Activated CD4-positive, alpha-beta T cell treated with anti-CD3 and anti-CD28 coated beads, Interleukin-2, Interleukin-4, amounts not matched to agents 100 ng/mL and 50 ng/mL, durations not matched to agents 16 hours and 8 hours (primary cell): Measurements from ENCODE around the gene RPS19.
"Not testable (repeated sequence)": the region's sequence is repeated elsewhere in the genome, so short reads cannot be mapped to it uniquely, and the experiment has no call there.

ENCODE experiments used
- DNase-seq: peaks from one replicate; pipeline ENCODE4 v3.0.0-alpha.2; 2020; ENCODE audit warnings: low spot score

The RPS19 gene

GRCh38 chr19:41860419-41861115, 512 bp downstream of the RPS19 start:
- DNase-seq: no peak

GRCh38 chr19:41861116-41861768, 1.2 kb downstream of the RPS19 start:
- no peak for DNase-seq

DNA sequence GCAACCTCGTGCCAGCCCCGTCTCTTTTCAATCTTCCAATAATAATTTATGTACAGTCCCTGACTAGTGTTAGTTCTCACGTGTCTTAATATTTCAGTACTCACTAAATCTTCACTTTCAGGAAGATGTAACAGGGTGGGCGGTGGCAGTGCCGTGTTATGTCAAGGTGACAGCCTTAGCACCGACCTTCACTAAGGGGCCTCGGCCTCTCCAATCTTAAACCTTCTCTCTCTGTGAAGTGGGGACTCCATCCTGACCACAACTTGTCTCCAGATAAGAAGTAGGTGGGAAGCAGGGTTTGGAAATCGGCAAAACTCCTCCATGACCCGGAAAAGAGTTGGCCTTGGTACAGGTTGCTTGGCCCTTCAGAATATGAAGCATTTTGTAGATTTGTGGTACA, 1.8 kb downstream of the RPS19 start:
- no peak for DNase-seq

- DNase-seq: no peak
Observed at GRCh38 chr19:41862445-41862986, 2.5 kb downstream of the RPS19 start.

- DNase-seq: no peak
Observed at GRCh38 chr19:41863209-41863931, 3.3 kb downstream of the RPS19 start.

- DNase-seq: no peak
Observed at GRCh38 chr19:41864374-41864773, 4.3 kb downstream of the RPS19 start.

DNA sequence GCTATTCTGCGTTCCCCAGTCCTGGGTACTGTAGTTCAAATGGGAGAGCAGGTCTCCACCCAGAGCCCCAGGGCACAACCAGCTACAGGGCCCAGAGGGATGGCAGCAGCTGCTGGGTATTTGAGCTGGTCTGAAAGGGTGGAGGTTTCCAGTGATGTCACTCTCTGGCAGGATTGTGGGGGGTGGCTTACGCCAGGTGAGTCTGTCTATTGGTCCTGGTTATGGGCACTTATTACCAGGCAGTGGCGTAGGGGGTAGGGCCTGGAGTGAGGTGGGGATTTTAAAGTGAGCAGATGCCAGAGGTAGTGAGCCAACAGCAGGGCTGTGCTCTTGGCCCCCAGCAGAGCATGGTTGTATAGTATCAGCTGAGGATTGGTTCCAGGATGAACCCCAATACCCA, 6.2 kb downstream of the RPS19 start:
- no peak for DNase-seq

DNA sequence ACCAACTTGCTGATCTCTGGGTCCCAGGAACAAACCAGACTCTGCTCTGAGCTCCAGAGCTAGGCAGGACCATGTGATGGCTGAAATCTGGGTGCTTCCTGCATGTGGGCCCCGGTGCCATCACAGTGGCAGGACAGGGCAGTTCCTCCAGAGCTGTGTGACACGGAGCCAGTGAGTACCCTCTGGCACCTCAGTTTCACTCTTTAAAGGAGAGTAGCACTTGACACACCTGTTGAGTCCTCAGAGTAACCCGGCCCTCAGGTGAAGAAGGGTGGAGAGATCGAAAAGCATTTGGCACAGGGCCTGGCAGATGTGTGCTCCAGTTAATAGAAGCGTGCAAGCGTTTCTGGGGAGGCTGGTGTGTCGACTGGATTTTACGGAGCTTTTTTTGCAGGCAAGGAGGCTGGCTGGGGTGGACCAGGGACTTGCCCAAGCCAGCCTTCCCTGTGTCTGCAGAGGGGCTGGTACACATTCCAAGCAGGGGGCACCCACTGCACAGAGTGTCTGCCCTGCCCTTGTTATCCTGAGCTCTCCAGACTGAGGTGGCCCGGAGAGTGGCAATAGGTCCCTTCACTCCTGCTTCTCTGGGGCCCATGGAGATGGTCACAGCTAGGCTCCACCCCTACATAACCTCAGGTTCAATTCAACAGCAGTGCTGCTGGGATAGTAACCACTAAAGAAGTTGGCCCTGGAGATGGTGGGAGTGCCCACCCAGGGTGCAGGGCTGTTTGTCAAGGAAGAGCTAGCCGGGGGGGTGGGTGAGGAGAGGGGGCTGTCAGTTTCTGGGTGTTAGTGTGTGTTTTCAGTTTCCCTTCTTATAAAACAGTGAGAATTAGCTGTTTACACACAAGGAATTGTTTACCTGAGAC, 8.3 kb downstream of the RPS19 start:
- no peak for DNase-seq

- DNase-seq: no peak
Observed at GRCh38 chr19:41868989-41869300, 8.9 kb downstream of the RPS19 start.

DNA sequence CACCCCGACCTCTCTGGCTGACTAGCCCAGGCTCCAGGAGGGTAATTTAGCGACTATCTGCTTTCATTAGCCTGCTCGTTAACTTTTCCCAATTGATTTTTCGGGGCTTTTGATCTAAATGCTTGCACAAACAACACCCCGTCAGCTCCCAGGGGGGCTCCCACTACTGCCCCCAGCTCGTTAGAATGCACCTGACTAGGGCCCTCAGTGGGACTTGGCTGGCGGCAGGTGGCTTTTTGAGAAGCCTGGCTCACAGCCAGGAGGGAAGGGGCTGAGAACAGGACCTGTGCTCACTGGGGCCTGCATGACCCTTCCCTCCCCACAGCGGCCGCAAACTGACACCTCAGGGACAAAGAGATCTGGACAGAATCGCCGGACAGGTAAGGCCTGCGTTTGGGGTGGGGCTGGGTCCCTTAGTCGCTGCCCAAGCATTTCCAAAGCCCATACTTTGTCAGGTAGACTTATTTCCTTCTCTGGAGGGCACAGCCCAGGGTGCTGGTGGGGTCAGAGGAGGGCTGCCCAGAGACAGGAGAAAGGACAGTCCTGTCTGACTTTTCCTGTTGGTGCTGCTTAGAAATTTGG, 9.4 kb downstream of the RPS19 start:
- no peak for DNase-seq

- DNase-seq: no peak
Observed at GRCh38 chr19:41870401-41870873, 10.4 kb downstream of the RPS19 start.

GRCh38 chr19:41871573-41872383, 11.7 kb downstream of the RPS19 start:
- peak; percentile 87 for DNase-seq

GRCh38 chr19:41872384-41872774, 12.3 kb downstream of the RPS19 start:
- no peak for DNase-seq

- peak; percentile 66 for DNase-seq
Observed at GRCh38 chr19:41872775-41873647, 13.0 kb downstream of the RPS19 start.

- not testable (repeated sequence) for DNase-seq
Observed at GRCh38 chr19:41875973-41876372, 15.9 kb downstream of the RPS19 start.

GRCh38 chr19:41876847-41877832, 17.1 kb downstream of the RPS19 start, which contains the start of gene CD79A:
CD79A (plus strand) TSS chr19:41877279; CDS start chr19:41877305, 26 bp downstream.
- no peak for DNase-seq

DNA sequence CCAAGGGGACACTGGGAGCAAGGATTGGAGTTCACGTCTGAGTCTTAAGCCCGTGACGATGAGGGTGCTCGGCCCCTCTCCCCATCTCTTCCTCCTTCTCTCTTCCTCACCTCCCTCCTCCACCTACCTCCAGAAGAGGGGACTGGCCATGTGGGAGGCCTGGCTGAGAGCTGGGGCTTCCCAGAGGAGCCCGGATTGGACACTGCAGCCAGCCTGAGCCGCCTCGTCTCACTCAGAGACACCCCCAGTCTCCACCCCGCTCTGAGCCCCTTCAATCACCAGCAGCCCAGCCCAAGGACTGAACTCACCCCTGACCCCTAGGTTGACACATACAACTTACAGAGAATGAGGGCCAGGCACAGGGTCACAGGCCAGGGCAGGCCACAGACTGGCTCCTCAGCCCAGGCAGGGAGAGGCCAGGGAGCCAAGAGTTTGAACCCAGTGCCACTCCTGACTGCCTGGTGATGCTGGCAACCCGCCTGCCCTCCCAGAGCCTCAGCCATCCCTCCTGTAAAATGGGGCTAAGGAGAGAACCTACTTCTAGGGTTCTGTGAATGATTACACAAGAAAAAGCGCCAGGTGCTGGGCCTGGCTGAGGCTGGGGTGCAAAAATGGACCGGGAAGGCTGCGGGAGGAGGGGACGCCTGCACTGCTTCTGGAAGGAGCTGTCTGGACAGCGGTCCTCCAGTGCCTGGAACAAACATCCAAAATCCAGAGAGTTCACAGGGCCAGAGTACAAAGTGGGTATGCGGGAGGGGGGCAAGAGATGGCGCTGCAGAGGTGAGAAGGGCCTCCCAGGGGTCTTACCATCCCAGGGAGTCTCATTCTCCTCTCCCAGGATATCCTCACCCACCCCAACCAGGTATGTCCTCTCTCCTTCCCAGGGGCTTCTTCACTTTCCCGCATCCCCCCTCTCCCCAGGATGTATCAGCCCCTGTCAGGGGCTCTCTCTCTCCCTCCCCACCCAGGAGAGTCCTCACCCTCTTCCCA, 18.2 kb downstream of the RPS19 start:
- DNase-seq: no peak
